H9 (cell line): ENCODE results near the gene TCF7L1. TPM values are rescaled to one million over a fixed set of nuclear protein-coding genes. Genes with fewer than 3 reads are reported as not detected.

Experiments
- DNase-seq: peaks from one replicate; pipeline ENCODE4 v3.0.0-alpha.2; 2017
- H2AFZ ChIP-seq: one replicate; pipeline ENCODE4 v1.6.1; 2013; ENCODE audit warnings: mild to moderate bottlenecking, low read length, control low read depth, moderate library complexity
- H2AK5ac ChIP-seq: 2 replicates; pipeline ENCODE4 v1.6.1; 2013; ENCODE audit warnings: low read length, control low read depth, mixed read lengths; ENCODE audit not compliant: insufficient read length
- H2BK120ac ChIP-seq: one replicate; pipeline ENCODE4 v1.6.1; 2013; ENCODE audit warnings: low read depth, mild to moderate bottlenecking, low read length, control low read depth, inconsistent platforms; ENCODE audit not compliant: poor library complexity, severe bottlenecking
- H2BK12ac ChIP-seq: 2 replicates; pipeline ENCODE4 v1.6.1; 2013; ENCODE audit warnings: low read length, control low read depth, mixed read lengths, low read depth; ENCODE audit not compliant: insufficient read length
- H2BK15ac ChIP-seq: 2 replicates; pipeline ENCODE4 v1.6.1; 2013; ENCODE audit warnings: low read depth, low read length, control low read depth
- H2BK20ac ChIP-seq: one replicate; pipeline ENCODE4 v1.6.1; 2013; ENCODE audit warnings: low read depth, mild to moderate bottlenecking, low read length, control low read depth, inconsistent platforms; ENCODE audit not compliant: poor library complexity, severe bottlenecking
- H2BK5ac ChIP-seq: 2 replicates; pipeline ENCODE4 v1.6.1; 2013; ENCODE audit warnings: low read length, control low read depth, mixed read lengths; ENCODE audit not compliant: insufficient read length
- H3K14ac ChIP-seq: 2 replicates; pipeline ENCODE4 v1.6.1; 2013; ENCODE audit warnings: low read length, control low read depth; ENCODE audit not compliant: insufficient read depth
- H3K18ac ChIP-seq: 2 replicates; pipeline ENCODE4 v1.6.1; 2013; ENCODE audit warnings: low read depth, mild to moderate bottlenecking, mixed read lengths, low read length, control low read depth; ENCODE audit not compliant: insufficient read length
- H3K23ac ChIP-seq: 2 replicates; pipeline ENCODE4 v1.6.1; 2013; ENCODE audit warnings: low read length, control low read depth, mixed read lengths, low read depth; ENCODE audit not compliant: insufficient read length
- H3K23me2 ChIP-seq: 2 replicates; pipeline ENCODE4 v1.6.1; 2013; ENCODE audit warnings: low read depth, mild to moderate bottlenecking, mixed read lengths, low read length, control low read depth; ENCODE audit not compliant: insufficient read length, poor library complexity, severe bottlenecking
- H3K27ac ChIP-seq: 2 replicates; pipeline ENCODE4 v1.5.1; 2013; ENCODE audit warnings: low read length, control low read depth, mixed read lengths, low read depth; ENCODE audit not compliant: insufficient read length
- H3K27me3 ChIP-seq: 2 replicates; pipeline ENCODE4 v1.6.1; 2013; ENCODE audit warnings: low read length, control low read depth, inconsistent platforms; ENCODE audit not compliant: insufficient read depth
- H3K4ac ChIP-seq: 2 replicates; pipeline ENCODE4 v1.6.1; 2013; ENCODE audit warnings: low read depth, mild to moderate bottlenecking, control low read depth, inconsistent platforms, low read length, moderate library complexity
- H3K4me1 ChIP-seq: 2 replicates; pipeline ENCODE4 v1.6.1; 2013; ENCODE audit warnings: low read length, control low read depth, inconsistent platforms; ENCODE audit not compliant: insufficient read depth
- H3K4me2 ChIP-seq: 2 replicates; pipeline ENCODE4 v1.6.1; 2013; ENCODE audit warnings: low read length, control low read depth, mixed read lengths; ENCODE audit not compliant: insufficient read length, insufficient read depth
- H3K56ac ChIP-seq: 2 replicates; pipeline ENCODE4 v1.6.1; 2013; ENCODE audit warnings: low read depth, mild to moderate bottlenecking, mixed read lengths, low read length, control low read depth; ENCODE audit not compliant: insufficient read length
- H3K79me1 ChIP-seq: 2 replicates; pipeline ENCODE4 v1.6.1; 2013; ENCODE audit warnings: low read depth, mild to moderate bottlenecking, moderate library complexity, low read length, control low read depth, inconsistent platforms; ENCODE audit not compliant: insufficient read depth, poor library complexity, severe bottlenecking
- H3K79me2 ChIP-seq: 2 replicates; pipeline ENCODE4 v1.6.1; 2013; ENCODE audit warnings: low read length, control low read depth, inconsistent platforms; ENCODE audit not compliant: insufficient read depth
- H3K9ac ChIP-seq: 2 replicates; pipeline ENCODE4 v1.6.1; 2013; ENCODE audit warnings: low read length, control low read depth, mixed read lengths; ENCODE audit not compliant: insufficient read length; ENCODE audit errors: extremely low read depth
- H3K9me3 ChIP-seq: one replicate; pipeline ENCODE4 v1.6.1; 2013; ENCODE audit warnings: low read depth, low read length, inconsistent platforms; ENCODE audit not compliant: control insufficient read depth
- H3T11ph ChIP-seq: one replicate; pipeline ENCODE4 v1.6.1; 2013; ENCODE audit warnings: mild to moderate bottlenecking, low read length, control low read depth, inconsistent platforms
- H4K20me1 ChIP-seq: one replicate; pipeline ENCODE4 v1.6.1; 2013; ENCODE audit not compliant: control insufficient read depth, insufficient read length, insufficient read depth
- H4K5ac ChIP-seq: 2 replicates; pipeline ENCODE4 v1.6.1; 2013; ENCODE audit warnings: low read depth, mild to moderate bottlenecking, mixed read lengths, low read length, control low read depth; ENCODE audit not compliant: insufficient read length
- H4K8ac ChIP-seq: replicated peaks from 2 replicates; pipeline ENCODE4 v1.6.1; 2013; ENCODE audit warnings: low read length, control low read depth, mixed read lengths, low read depth; ENCODE audit not compliant: insufficient read length
- H4K91ac ChIP-seq: 2 replicates; pipeline ENCODE4 v1.6.1; 2013; ENCODE audit warnings: low read depth, mild to moderate bottlenecking, moderate library complexity, mixed read lengths, low read length, control low read depth; ENCODE audit not compliant: insufficient read length
- H3K27ac Mint-ChIP-seq, 3 experiments: 2 replicates in 2 of 3; 3 replicates in 1 of 3; pipeline ENCODE4 v1.8.0; 2020 to 2021; ENCODE audit warnings: mixed read lengths in 3 of 3, mild to moderate bottlenecking in 1 of 3, moderate library complexity in 1 of 3
- H3K27me3 Mint-ChIP-seq: 2 replicates; pipeline ENCODE4 v1.8.0; 2021; ENCODE audit warnings: low read depth, mild to moderate bottlenecking, moderate library complexity, mixed read lengths
- H3K36me3 Mint-ChIP-seq, 3 experiments: 2 replicates in 2 of 3; 3 replicates in 1 of 3; pipeline ENCODE4 v1.8.0; 2020 to 2021; ENCODE audit warnings: low read depth in 3 of 3, mixed read lengths in 3 of 3; ENCODE audit not compliant: insufficient read depth in 1 of 3
- H3K4me1 Mint-ChIP-seq, 2 experiments: 2 replicates each; pipeline ENCODE4 v1.8.0; 2020; ENCODE audit warnings: mixed read lengths in 2 of 2
- H3K4me3 Mint-ChIP-seq, 2 experiments: 2 replicates in 1 of 2; 3 replicates in 1 of 2; pipeline ENCODE4 v1.8.0; 2020 to 2021; ENCODE audit warnings: mild to moderate bottlenecking in 2 of 2, mixed read lengths in 2 of 2, moderate library complexity in 1 of 2
- H3K9me3 Mint-ChIP-seq, 2 experiments: 2 replicates in 1 of 2; 3 replicates in 1 of 2; pipeline ENCODE4 v1.8.0; 2020; ENCODE audit warnings: mild to moderate bottlenecking in 2 of 2, mixed read lengths in 2 of 2, moderate library complexity in 1 of 2
- CTCF ChIP-seq: fragments of 200-600 bp; sonication (generic); conservative IDR thresholded peaks from 3 replicates; pipeline ENCODE4 v1.8.0; 2021; ENCODE audit warnings: antibody characterized with exemption, mild to moderate bottlenecking
- WGBS: extraction: QIAGEN DNeasy Blood & Tissue Kit; methylation state at CpG from one replicate; pipeline ENCODE4 v1.1.7; 2013; ENCODE audit warnings: missing lambda C conversion rate, low lambda C conversion rate, mixed read lengths; ENCODE audit not compliant: insufficient read length; ENCODE audit errors: extremely low coverage; 5-methylcytosine and 5-hydroxymethylcytosine counted together
- total RNA-seq: library from RNA; stranded (reverse); gene quantifications from 2 replicates; pipeline ENCODE4 v1.2.1, GENCODE V29; 2021

Gene TCF7L1
- total RNA-seq, 1 experiment from 2014 or later, result 112 TPM

GRCh38 chr2:85237849-85238565 lies 104.8 kb downstream of the TCF7L1 start:
- Mint-ChIP-seq H3K9me3 (no peaks in the 10 kb centered on the region), H3K27ac (peak overlapping the region; percentile 97 to 99 (median 99)), H3K4me3 (peak overlapping the region; percentile 44 to 72), H3K36me3 (peaks cover 3 to 20% (median 18%) of the 10 kb centered on the region in 3 experiments), H3K27me3 (peaks cover 1% of the 10 kb centered on the region; the same call in 1 of the 2 replicates), H3K4me1 (peaks cover 74 to 82% of the 10 kb centered on the region in 2 experiments)
- Histone ChIP-seq H4K8ac (no peak overlapping the region), H3K14ac (peak overlapping the region; percentile 72), H2AK5ac (no peak overlapping the region), H3K4ac (no peak overlapping the region; the same call in 1 of the 2 replicates), H3K23ac (no peak overlapping the region), H3K27me3 (no peaks in the 10 kb centered on the region), H3K56ac (no peak overlapping the region), H3T11ph (no peak overlapping the region), H3K4me2 (peak overlapping the region; percentile 43), H4K91ac (no peak overlapping the region), H3K9ac (no peak overlapping the region), H4K20me1 (peaks cover 3% of the 10 kb centered on the region), H2BK15ac (no peak overlapping the region), H3K9me3 (no peaks in the 10 kb centered on the region), H4K5ac (no peak overlapping the region), H2BK5ac (no peak overlapping the region), H3K79me1 (no peaks in the 10 kb centered on the region), H2BK20ac (no peak overlapping the region), H3K4me1 (peaks cover 32% of the 10 kb centered on the region), H2AFZ (no peak overlapping the region), H2BK120ac (no peak overlapping the region), H3K18ac (peak overlapping the region; percentile 92), H3K27ac (peak overlapping the region; percentile 54), H3K23me2 (peaks cover 5% of the 10 kb centered on the region), H3K79me2 (peaks cover 18% of the 10 kb centered on the region), H2BK12ac (no peak overlapping the region)
- DNase-seq, result peak; percentile 92
- WGBS, result no CpG with 5 or more reads among the region's 26 CpGs
- TF ChIP-seq CTCF, result peak; percentile 26; the same call in 1 of the 3 replicates
